ENCODE results near the gene HSPH1. TPM values are rescaled to one million over a fixed set of nuclear protein-coding genes. Genes with fewer than 3 reads are reported as not detected.

Gene HSPH1
- 138 TPM for polyA plus RNA-seq (ENCODE audit: insufficient read length)
- long read RNA-seq, donor 1, full-length matches to known transcripts, result 9 of 16 reads
- long read RNA-seq, donor 1, partial matches to known transcripts, result 7 of 16 reads
- long read RNA-seq, donor 1, other reads (novel, unspliced or antisense), result 0 of 16 reads
- long read RNA-seq, donor 2, full-length matches to known transcripts, result 12 of 12 reads
- long read RNA-seq, donor 2, partial matches to known transcripts, result 0 of 12 reads
- long read RNA-seq, donor 2, other reads (novel, unspliced or antisense), result 0 of 12 reads
- long read RNA-seq, donor 3, full-length matches to known transcripts, result 1 of 1 reads
- long read RNA-seq, donor 3, partial matches to known transcripts, result 0 of 1 reads
- long read RNA-seq, donor 3, other reads (novel, unspliced or antisense), result 0 of 1 reads
- long read RNA-seq, donor 4, result 0 reads
- long read RNA-seq, donor 5, full-length matches to known transcripts, result 17 of 17 reads
- long read RNA-seq, donor 5, partial matches to known transcripts, result 0 of 17 reads
- long read RNA-seq, donor 5, other reads (novel, unspliced or antisense), result 0 of 17 reads
- long read RNA-seq, donor 6, full-length matches to known transcripts, result 9 of 9 reads
- long read RNA-seq, donor 6, partial matches to known transcripts, result 0 of 9 reads
- long read RNA-seq, donor 6, other reads (novel, unspliced or antisense), result 0 of 9 reads
- long read RNA-seq, donor 7, full-length matches to known transcripts, result 7 of 19 reads
- long read RNA-seq, donor 7, partial matches to known transcripts, result 12 of 19 reads
- long read RNA-seq, donor 7, other reads (novel, unspliced or antisense), result 0 of 19 reads
- long read RNA-seq, donor 8, full-length matches to known transcripts, result 7 of 7 reads
- long read RNA-seq, donor 8, partial matches to known transcripts, result 0 of 7 reads
- long read RNA-seq, donor 8, other reads (novel, unspliced or antisense), result 0 of 7 reads

DNA sequence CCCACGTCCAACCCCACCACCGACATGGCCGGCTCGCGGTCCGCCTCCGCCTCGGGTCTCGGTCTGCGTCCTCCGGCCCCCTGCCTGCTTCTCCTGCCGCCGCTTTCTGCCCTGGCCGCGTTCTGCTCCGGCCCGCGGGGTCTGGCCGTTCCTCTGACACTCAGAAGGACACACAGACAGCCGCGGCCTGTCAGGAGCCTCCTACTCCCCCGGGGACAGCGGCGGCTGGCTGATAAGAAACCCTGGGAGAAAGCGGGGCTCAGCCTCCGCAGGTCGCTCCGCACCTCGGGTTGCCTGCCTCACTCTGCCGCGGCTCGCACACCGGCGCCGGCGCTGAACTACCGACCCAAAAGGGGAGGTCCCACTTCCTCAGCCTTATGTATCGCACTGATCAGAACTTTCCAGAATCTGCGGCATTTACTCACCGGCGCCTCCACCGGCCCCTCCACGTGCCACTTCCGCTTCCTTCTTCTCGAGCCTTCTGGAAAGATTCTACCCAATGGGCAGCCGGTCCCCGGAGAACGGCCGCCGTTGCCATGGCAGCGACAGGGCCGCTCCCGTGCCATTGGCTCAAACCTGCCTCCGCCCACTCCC lies at the start of gene HSPH1:
HSPH1 (minus strand) TSS at position 348 of the 594 bp plus-strand sequence; CDS start at position 26, 322 bp downstream.
- peak; percentile 98 for DNase-seq

DNA sequence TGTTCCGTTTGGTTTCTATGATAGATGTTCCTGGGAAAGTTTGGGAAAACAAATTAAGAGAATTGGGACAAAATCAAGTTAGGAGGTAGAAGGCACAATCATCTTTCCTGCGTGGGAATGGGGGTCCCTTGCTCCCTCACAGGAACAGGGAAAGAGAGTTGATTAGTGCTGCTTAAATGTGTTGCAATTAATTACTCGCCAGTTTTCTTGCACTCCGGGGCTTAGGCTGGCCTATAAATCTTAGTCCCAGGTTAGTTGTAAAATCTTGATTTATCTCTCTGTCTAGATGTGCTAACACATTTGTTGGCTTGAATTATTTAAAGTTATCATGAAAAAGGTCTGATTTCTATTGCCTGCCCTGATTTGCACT lies 48.1 kb upstream of the HSPH1 start:
- DNase-seq, result peak; percentile 46

DNA sequence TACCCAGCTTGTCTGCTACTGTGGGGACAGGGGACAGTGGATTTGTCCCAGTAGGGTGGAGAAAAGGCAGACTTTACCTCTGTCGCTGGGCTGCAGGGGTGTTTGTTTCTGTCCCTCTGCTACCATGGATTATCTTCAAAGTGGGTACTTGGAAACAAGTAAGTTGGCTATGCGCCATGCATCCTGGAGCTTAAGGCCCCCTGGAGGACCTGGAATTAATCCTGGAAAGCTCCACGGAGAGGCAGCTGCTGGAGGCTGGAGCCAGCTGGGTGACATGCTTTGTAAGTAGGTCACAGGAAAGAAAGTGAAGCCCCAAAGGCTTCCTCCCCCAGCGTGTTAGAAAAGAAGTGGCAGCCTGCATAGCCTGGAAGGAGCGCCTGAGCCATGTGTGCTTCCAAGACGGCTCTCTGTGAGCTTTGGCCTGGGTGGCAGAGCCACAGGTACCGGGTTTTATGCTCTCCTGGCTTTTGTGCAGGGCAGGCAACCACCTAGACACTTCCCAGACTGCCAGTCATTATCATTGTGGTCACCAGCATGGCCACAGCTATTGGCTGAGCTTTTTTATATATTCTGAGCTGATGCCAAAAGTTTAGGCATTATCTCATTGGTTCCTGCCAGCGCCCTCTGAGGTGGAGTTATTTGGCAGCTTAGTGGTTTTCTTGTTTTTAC lies 47.6 kb upstream of the HSPH1 start:
- peak; percentile 46 for DNase-seq

DNA sequence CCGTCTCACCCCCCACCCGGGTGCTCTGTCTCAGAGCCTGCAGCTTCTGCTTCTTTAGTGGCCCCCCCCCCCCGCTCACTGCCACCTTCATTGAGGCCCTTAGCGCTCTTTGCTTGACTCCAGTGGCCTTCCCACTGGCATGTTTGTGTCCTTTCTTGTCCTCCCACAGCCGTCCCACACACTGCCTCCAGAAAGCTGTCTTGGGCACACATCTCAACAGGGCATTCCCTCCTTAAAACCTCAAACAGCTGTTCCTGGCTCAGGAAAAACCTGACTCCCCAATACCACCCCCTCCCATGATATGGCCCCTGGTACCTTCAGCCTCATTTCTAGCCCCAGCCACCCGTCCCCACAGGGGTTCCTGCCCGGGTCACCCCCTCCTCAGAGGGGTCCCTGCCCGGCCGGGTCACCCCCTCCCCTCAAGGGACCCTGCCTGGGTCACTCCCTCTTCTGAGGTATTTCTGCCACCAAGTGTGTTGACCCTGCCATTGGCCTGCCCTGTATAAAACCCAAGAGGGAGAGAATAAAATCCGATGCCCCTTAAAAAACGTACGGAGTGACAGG lies 46.9 kb upstream of the HSPH1 start:
- DNase-seq, result no peak

DNA sequence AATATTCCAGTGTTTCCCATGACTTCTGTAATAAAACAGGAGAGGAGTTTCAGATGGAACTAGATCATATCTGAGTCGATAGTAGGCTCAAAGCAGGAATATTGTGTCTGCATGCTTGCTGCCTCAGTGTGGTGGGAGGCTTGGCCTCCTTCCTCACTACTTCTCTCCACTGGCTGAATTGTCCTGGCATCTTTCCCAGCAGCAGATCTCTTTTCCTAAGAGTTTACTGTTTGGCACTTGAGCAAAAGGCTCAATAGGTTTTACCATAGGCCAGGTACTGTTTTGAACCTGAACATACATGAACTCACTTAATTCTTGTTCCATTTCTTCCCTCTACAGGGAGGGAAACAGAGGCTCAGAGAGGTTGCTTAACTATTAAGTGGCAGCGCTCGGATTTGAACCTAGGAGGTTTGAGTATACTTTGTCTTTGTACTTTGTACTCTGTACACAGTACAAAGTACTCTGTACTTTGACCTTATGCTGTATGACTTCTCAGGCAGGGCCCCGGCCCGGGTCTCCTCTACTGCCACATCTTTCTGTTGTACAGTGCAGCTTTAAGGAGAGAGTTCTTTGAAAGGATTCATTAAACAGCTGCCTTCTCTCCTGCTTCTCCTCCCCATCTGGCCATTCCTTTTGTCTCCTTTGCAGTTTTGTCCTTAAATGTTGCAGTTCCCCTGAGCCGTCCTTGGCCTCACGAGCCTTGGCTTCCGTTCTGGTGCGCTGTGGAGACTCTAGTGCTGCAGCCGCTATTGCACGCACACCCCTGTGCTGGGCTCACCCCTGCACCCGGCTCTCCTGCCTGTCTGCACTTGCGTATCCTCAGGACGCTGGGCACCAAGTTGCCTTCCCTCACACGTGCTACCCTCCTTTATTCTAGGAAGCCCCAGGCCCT lies 46.2 kb upstream of the HSPH1 start:
- no peak for DNase-seq

- DNase-seq, result no peak
Observed at GRCh38 chr13:31204592-31204991, 42.9 kb upstream of the HSPH1 start.

GRCh38 chr13:31201341-31202031 lies 39.8 kb upstream of the HSPH1 start:
- DNase-seq, result no peak

GRCh38 chr13:31200637-31200971 lies 38.9 kb upstream of the HSPH1 start:
- DNase-seq, result peak; percentile 42

GRCh38 chr13:31199849-31200636 lies 38.3 kb upstream of the HSPH1 start, which contains the start of gene B3GLCT:
TSS of gene B3GLCT (plus strand) at chr13:31199975. CDS start at chr13:31200085, 110 bp downstream.
- peak; percentile 81 for DNase-seq

- no peak for DNase-seq
Observed at GRCh38 chr13:31199527-31199848, 37.8 kb upstream of the HSPH1 start.

DNA sequence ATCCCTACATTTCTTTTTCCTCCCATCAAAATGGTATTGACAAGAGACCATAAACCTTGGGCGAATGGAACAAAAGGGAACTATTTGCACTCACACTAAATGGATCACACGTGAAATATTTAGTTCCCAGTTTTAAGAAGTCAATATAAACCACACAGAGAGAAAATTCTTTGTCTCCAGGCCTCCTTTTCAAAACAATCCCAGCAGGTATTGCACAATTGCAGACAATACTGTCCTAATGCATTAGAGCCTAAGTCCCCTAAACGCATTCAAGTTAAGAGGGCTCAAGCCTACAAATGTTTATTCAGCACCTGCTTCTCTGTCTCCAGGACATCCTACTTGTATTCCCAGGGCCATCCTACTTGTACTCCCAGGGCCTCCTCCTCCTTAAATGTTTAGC lies 36.8 kb upstream of the HSPH1 start:
- no peak for DNase-seq

GRCh38 chr13:31196992-31197391 lies 35.3 kb upstream of the HSPH1 start:
- no peak for DNase-seq

DNA sequence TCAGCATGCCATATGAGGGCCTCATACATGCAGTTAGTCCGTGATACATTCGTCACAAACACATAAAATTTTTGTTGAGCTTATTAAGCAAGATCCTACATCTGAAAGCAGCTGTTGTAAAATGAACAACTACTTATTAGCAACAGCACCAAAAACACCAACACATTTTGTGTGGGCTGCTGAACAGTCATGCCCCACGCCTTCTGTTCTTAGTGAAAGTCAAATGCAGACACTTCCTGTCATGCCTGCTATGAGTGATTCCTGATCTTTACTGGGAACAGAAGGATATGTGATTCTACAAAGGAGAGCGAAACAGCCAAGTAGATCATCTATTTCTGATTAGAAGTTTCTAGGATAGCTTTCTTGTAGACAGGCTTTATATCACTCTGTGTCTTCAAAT lies 33.9 kb upstream of the HSPH1 start:
- no peak for DNase-seq

GRCh38 chr13:31192306-31192705 lies 30.6 kb upstream of the HSPH1 start:
- DNase-seq, result no peak

DNA sequence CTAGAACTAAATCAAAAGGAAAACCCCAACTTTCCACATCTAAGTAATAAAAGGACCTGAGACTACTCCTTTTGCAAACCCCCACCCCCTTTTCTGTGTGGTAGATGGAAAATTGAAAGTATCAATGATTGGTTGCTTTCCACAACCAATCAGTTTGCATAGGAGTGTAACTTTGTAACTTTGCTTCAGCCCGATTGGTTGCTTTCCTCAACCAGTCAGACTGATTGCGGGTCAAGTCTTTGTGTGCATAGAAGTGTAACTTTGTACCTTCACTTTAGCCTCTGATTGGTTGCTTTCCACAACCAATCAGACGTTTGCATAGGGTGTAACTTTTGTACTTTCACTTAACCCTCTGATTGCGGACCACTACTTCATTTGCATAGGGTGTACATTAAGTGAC lies 30.0 kb upstream of the HSPH1 start:
- DNase-seq, result no peak

DNA sequence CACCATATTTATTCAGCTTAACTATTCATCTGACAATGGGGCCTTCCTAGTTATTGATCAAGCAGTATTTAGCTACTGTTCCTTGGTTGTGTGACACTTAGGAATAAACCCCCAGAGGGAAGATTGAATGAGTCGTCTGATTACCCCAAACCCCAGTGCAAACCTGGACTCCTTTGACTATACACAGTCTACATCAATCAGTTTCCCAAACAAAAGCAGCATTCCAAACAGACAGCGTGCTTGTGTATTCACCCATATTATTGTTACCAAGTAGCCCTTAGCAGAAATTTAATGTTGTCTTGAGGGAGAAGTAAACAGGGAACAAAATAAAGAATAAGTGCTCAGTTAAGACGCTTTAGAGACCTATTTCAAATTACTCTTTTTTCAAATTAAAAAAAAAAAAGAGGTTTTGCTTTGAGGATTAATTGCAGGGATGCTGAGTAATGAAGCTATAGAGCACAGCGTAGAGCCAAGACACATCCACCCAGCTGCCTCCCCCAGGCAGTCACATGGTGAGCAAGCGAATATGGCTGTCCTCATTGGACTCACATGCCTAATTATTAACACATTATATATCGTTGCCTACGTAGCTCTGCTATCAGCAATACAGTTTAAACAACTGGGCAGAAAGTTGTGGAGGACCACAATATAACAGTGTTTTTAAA lies 23.4 kb upstream of the HSPH1 start:
- no peak for DNase-seq

DNA sequence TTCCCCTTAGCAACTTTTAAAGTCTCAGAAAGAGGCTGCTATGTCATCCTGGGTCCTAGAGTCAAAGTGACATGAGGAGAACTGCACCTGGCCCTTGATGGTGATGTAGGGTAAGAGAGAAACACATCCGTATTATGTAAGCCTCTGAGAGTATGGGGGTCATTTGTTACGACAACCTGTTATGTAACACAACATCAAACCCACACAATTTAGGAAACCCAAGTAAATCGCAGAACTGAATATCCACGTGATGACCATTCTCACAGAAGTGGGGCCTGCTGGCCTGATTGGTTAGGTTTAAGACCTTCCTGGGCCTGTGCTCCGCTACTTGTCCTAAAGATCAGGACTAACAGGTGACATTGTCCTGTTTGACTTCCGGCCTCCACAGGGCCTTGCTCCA lies 22.7 kb upstream of the HSPH1 start:
- no peak for DNase-seq

DNA sequence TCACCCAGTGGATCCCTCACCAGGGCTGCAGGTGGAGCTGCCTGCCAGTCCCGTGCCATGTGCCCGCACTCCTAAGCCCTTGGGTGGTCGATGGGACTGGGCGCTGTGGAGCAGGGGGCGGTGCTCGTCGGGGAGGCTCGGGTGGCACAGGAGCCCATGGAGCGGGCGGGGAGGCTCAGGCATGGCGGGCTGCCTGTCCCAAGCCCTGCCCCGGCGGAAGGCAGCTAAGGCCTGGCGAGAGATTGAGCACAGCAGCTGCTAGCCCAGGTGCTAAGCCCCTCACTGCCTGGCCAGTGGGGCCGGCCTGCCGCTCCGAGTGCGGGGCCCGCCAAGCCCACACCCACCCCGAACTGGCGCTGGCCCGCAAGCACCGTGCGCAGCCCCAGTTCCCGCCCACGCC lies 21.3 kb upstream of the HSPH1 start:
- DNase-seq, result no peak

- DNase-seq, result no peak
Observed at GRCh38 chr13:31179754-31180153, 18.1 kb upstream of the HSPH1 start.

All from left kidney (tissue), 8 donors.